ENCODE results near the gene SLC1A1.

- no peak for TF ChIP-seq CTCF (conservative IDR thresholded peaks at IDR 0.05; ENCODE audit: low read length)
- no peak for TF ChIP-seq EZH2phosphoT487 (IDR thresholded peaks at IDR 0.05; ENCODE audit: borderline replicate concordance, low read depth, low read length)
These were observed 59.6 kb downstream of the SLC1A1 start for GRCh38 chr9:4549751-4550295.
